ENCODE data around the gene YIPF5. TPM values are rescaled to one million over a fixed set of nuclear protein-coding genes. Genes with fewer than 3 reads are reported as not detected.

Gene YIPF5
- total and polyA plus RNA-seq, 3 donors from 2014 or later, result 42.4 to 62.3 (median 54.4) TPM

- Histone ChIP-seq H3K4me3 (no peak overlapping the region), H3K9me3 (no peaks in the 10 kb centered on the region), H3K4me1 (peaks cover 4% of the 10 kb centered on the region), H3K27me3 (no peaks in the 10 kb centered on the region), H3K36me3 (ENCODE audit: low read depth, missing control alignments) (no peaks in the 10 kb centered on the region), H3K27ac (no peak overlapping the region)
- 92 to 94% methylated on average over 3 of the region's 3 CpGs for WGBS, 2 donors
- intact Hi-C loops (cut with DNase I; ENCODE audit: low total_unique reads), result no loop called here
- no peak for TF ChIP-seq POLR2A (IDR thresholded peaks at IDR 0.05)
- TF ChIP-seq, protein P1, sequence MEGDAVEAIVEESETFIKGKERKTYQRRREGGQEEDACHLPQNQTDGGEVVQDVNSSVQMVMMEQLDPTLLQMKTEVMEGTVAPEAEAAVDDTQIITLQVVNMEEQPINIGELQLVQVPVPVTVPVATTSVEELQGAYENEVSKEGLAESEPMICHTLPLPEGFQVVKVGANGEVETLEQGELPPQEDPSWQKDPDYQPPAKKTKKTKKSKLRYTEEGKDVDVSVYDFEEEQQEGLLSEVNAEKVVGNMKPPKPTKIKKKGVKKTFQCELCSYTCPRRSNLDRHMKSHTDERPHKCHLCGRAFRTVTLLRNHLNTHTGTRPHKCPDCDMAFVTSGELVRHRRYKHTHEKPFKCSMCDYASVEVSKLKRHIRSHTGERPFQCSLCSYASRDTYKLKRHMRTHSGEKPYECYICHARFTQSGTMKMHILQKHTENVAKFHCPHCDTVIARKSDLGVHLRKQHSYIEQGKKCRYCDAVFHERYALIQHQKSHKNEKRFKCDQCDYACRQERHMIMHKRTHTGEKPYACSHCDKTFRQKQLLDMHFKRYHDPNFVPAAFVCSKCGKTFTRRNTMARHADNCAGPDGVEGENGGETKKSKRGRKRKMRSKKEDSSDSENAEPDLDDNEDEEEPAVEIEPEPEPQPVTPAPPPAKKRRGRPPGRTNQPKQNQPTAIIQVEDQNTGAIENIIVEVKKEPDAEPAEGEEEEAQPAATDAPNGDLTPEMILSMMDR (IDR thresholded peaks at IDR 0.05), result no peak
- no peak for DNase-seq
Observed at GRCh38 chr5:144122641-144123040, 47.8 kb downstream of the YIPF5 start.

GRCh38 chr5:144122081-144122480 lies 48.4 kb downstream of the YIPF5 start:
- no peak overlapping the region for H3K27ac ChIP-seq
- no peak for DNase-seq
- WGBS, 2 donors, result 68 to 69% methylated on average over 2 of the region's 2 CpGs
- H3K27me3 ChIP-seq, result no peaks in the 10 kb centered on the region
- TF ChIP-seq POLR2A (IDR thresholded peaks at IDR 0.05), result no peak
- TF ChIP-seq, protein P1 (IDR thresholded peaks at IDR 0.05), result no peak
- H3K9me3 ChIP-seq, result no peaks in the 10 kb centered on the region
- intact Hi-C loops (cut with DNase I; ENCODE audit: low total_unique reads), result no loop called here
- no peak overlapping the region for H3K4me3 ChIP-seq
- H3K36me3 ChIP-seq (ENCODE audit: low read depth, missing control alignments), result no peaks in the 10 kb centered on the region
- H3K4me1 ChIP-seq, result peaks cover 4% of the 10 kb centered on the region

DNA sequence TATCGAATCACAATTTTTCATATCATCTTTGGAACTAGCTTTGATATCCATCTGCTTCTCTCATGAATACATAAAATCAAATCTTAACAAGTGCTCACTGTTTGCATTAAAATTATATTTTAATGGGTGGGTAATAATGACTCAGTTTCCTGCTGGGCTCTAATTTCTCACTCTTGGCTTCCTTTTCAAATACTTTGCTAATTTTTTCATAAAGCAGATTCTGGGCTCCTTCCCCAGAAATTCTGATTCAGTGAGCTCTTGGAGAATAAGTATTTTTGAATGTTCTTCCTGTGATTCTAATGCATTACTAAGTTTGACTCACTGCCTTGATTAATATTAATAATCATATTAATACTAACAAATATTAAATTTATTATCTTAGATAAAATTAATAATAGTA lies 48.9 kb downstream of the YIPF5 start:
- H3K27me3 ChIP-seq, result no peaks in the 10 kb centered on the region
- intact Hi-C loops (cut with DNase I; ENCODE audit: low total_unique reads), result no loop called here
- H3K9me3 ChIP-seq, result no peaks in the 10 kb centered on the region
- H3K4me1 ChIP-seq, result peaks cover 4% of the 10 kb centered on the region
- H3K4me3 ChIP-seq, result no peak overlapping the region
- TF ChIP-seq POLR2A (IDR thresholded peaks at IDR 0.05), result no peak
- TF ChIP-seq, protein P1 (IDR thresholded peaks at IDR 0.05), result no peak
- WGBS, 2 donors, result 92 to 100% methylated on average over 1 of the region's 1 CpG
- no peak overlapping the region for H3K27ac ChIP-seq
- no peaks in the 10 kb centered on the region for H3K36me3 ChIP-seq (ENCODE audit: low read depth, missing control alignments)
- DNase-seq, result no peak

DNA sequence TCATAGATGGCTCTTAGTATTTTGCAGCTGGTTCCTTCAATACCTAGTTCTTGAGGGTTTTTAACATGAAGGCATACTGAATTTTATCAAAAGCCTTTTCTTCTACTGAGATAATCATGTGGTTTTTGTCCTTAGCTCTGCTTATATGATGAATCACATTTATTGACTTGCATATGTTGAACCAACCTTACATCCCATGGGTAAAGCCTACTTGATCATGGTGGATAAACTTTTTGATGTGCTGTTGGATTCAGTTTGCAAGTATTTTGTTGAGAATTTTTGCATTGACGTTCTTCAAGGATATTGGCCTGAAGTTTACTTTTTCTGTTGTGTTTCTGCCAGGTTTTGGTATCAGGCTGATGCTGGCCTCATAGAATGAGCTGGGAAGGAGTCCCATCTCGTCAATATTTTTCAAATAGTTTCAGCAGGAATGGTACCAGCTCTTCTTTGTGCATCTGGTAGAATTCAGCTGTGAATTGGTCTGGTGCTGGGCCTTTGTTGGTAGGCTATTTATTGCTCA lies 49.7 kb downstream of the YIPF5 start:
- 42 to 67% methylated on average over 2 of the region's 2 CpGs for WGBS, 2 donors
- H3K4me3 ChIP-seq, result no peak overlapping the region
- DNase-seq, result no peak
- intact Hi-C loops (cut with DNase I; ENCODE audit: low total_unique reads), result no loop called here
- TF ChIP-seq POLR2A (IDR thresholded peaks at IDR 0.05), result no peak
- TF ChIP-seq, protein P1 (IDR thresholded peaks at IDR 0.05), result no peak
- no peaks in the 10 kb centered on the region for H3K27me3 ChIP-seq
- H3K9me3 ChIP-seq, result no peaks in the 10 kb centered on the region
- H3K36me3 ChIP-seq (ENCODE audit: low read depth, missing control alignments), result no peaks in the 10 kb centered on the region
- no peak overlapping the region for H3K27ac ChIP-seq
- H3K4me1 ChIP-seq, result peaks cover 4% of the 10 kb centered on the region

GRCh38 chr5:144117412-144117811 lies 53.0 kb downstream of the YIPF5 start:
- Histone ChIP-seq H3K4me1 (no peaks in the 10 kb centered on the region), H3K36me3 (ENCODE audit: low read depth, missing control alignments) (no peaks in the 10 kb centered on the region), H3K9me3 (no peaks in the 10 kb centered on the region), H3K27ac (no peak overlapping the region), H3K4me3 (no peak overlapping the region), H3K27me3 (no peaks in the 10 kb centered on the region)
- DNase-seq, result no peak
- intact Hi-C loops (cut with DNase I; ENCODE audit: low total_unique reads), result no loop called here
- no peak for TF ChIP-seq POLR2A (IDR thresholded peaks at IDR 0.05)
- TF ChIP-seq, protein P1 (IDR thresholded peaks at IDR 0.05), result no peak
